Germinal center (tissue), 1 donor: ENCODE data around the gene BTBD17.
"Not testable (repeated sequence)": the region's sequence is repeated elsewhere in the genome, so short reads cannot be mapped to it uniquely, and the experiment has no call there.

Source experiments
- DNase-seq: peaks from one replicate; pipeline ENCODE4 v3.0.0; 2012; ENCODE audit warnings: mixed read lengths, low spot score

The BTBD17 gene

DNA sequence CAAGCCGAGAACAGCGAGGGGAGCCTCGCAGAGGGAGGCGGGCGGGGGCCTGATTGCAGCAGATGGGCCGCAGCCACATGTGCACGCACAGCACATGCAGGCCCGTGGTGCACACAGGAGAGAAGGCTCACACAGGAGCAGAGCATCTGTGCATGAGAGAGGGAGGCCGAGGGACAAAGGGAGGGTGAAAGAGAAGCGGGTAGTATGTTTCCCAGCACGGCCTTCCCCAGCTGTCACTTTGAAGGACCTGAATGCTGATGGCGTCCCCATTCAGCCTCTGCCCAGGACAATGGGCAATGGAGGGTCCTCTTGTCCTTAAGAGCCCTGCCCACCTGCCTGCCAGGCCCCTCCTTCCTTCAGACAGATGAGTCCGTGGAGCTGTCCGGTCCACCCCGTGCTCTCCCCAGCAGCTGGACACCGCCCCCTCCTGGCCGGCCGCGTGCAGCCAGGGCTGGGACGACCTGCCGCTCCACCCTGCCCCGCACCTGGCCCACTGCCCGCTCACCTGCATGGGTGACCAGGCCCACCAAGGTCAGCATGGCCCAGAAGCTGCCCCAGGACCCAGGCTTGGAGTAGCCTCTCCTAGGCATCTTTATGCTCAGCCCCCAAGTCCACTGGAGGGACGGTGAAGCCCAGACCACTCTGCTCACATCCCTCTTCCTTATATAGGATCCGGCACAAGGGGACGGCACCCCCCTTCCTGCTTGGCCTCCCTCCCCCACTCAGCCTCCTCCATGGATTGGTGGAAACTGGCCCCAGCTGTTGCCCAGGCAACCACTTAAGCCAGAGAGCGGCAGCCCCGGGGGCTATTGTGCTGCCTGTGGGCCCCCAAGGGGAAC is at the start of gene BTBD17:
Gene BTBD17 (minus strand): TSS at position 639 of the 839 bp plus-strand sequence. CDS start 49 bp downstream, at position 590.
- DNase-seq: peak; percentile 24

- no peak for DNase-seq
Measured at GRCh38 chr17:74410001-74410443, 48.4 kb upstream of the BTBD17 start.

GRCh38 chr17:74408815-74409214 is 47.1 kb upstream of the BTBD17 start:
- no peak for DNase-seq

GRCh38 chr17:74408262-74408661 is 46.6 kb upstream of the BTBD17 start:
- DNase-seq: no peak

GRCh38 chr17:74407384-74407783 is 45.7 kb upstream of the BTBD17 start:
- no peak for DNase-seq

DNA sequence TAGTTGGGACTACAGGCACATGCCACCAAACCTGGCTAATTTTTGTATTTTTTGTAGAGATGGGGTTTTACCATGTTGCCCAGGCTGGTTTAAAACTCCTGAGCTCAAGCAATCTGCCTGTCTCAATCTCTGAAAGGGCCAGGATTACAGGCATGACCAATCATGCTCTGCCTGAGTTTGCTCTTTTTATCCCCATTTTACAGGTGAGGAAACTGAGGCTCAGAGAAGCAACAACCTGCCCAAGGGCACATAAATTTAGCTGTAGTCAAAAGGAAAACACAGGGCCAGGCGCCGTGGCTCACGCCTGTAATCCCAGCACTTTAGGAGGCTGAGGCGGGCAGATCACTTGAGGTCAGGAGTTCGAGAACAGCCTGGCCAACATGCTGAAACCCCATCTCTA is 43.6 kb upstream of the BTBD17 start:
- not testable (repeated sequence) for DNase-seq

DNA sequence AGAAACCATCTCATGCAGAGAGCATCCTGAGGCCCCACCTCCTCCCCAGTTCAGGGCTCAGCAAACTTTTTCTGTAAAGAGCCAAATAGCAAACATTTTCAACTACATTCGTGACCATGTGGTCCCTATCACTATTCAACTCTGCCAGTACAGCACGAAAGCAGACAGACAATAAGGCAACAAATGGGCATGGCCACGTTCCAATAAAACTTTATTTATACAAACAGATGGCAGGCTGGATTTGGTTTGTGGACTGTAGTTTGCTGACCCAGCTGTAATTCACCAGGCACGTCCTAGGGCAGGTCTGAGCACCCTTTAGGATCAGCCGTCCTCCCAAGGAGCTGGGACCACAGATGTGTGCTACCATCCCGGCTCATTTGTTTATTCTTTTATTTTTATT is 43.1 kb upstream of the BTBD17 start:
- no peak for DNase-seq

DNA sequence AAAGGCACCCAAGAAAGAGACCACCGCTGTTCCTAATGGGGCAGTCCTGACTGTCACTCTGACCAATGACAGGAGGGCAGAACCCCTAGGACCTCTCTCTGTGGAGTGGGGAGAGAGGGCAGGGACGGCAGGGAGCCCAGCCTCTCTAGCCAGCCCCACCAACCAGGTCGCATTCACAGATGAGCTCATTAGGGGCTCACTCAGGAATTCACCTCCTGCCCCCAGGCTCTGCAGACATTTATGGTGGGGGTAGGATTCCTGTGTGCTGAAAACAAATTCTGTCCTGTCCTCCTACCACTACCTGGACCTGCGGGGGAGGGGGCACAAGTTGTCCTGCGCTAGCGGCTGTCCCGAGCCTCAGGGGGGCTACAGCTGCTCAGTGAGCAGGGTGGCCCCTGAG is 42.5 kb upstream of the BTBD17 start:
- DNase-seq: no peak

DNA sequence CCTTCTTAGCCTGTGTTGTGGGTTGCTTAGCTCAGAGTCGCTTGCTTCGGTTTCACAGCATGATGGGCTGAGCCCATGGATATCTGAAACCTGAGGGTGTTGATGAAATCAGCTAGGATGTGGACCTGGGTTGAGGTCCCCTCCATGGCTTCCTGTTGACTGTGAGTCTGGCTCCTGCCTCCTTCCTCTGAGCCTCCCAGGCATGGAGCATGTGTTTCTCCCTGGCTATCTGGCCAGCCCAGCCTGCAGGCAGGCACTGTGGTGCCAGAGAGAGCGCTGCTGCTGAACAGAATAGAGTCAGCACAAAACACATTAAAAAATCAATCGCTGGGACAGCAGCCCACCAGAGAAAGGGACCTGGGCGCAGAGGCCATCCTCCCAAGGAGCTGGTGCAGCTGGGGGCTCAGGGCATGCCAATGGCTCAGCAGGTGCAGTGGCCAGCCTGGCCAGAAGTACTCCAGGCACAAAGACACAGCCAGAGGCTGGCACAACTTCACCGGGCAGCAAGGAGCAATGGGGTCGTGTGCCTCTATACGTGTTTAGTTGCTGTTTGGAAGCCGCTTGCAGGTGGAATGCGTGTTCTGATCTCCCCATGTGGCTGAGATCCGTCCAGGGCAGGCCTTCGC is 42.0 kb upstream of the BTBD17 start:
- DNase-seq: no peak

DNA sequence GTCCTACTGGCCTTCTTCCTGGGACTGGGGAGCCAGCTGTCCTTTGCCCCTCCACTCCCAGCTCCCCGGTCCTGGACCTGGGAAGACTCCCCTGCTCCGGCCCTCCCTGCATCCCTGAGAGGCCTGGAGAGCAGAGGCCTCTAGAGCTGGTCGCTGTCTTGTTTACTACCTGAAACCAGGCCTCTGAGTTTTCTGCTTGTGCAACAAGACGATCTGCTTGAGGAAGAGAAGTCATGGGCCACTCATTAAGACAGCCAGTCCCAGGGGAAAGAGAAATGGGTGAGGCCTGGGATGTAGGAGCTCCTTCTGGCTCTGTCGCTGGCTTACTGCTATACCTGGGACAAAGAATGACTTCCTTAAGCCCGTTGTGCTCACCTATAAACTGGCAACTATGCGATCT is 40.4 kb upstream of the BTBD17 start:
- DNase-seq: no peak

DNA sequence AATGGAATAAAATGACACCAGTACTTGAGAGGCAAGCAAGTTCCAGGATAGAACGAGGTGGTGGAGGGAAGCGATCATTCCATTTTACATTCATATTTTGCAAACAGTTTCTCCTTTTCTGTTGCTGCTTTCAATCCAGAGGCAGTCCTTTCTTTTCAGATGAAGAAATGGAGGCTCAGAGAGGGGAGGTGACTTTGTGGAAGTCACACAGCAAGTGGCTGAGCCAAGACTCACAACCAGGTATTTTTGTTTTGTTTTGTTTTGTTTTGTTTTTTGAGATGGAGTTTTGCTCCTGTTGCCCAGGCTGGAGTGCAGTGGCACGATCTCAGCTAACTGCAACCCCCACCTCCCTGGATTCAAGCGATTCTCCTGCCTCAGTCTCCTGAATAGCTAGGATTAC is 34.9 kb upstream of the BTBD17 start:
- no peak for DNase-seq

- DNase-seq: no peak
Measured at GRCh38 chr17:74394977-74395376, 33.3 kb upstream of the BTBD17 start.

- DNase-seq: no peak
Measured at GRCh38 chr17:74394275-74394950, 32.7 kb upstream of the BTBD17 start.

DNA sequence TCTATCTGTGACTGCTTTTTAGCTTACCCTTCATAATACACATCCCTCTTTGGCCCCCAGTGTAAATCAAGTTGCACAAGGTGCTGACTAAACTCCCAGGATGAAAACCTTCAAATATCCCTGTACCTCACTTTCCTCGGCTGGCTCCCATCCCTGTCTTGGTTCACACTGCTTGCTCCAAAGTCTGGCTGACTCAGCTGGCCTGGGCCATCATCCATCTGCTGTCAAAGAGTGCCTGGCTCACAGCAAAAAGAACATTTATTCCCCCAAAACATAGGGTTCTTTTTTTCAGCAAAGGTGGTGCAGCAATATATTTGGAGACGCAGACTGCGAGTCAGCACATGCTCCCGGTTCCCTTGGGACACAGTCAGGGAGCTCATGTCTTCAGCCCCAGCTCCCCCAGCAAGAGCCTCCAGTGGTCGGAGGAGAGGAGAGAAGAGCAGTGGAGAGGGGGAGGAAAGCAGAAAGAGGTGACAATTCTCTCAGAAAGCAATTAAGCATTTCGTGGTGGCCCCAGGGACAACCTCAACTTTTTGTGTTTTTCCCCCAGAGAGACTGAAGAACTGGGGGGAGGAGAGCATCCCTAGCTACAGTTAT is 31.8 kb upstream of the BTBD17 start:
- no peak for DNase-seq

DNA sequence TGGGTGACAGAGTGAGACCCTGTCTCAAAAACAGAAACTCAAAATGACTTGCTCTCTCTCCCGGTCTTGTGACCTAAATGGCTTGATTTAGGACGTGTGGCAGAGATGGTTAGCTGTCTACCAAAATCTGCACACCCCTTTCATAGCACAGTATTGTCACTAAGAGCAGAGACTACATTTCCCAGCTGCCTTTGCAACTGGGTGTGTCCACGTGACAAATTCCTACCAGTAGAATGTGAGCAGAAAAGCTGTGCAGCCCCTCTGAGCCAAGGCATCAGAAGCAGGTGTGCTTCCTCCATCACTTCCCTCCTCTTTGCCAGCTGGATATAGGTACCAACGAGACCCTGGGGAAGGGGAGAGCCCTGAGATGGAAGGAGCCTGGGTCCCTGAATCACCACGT is 31.2 kb upstream of the BTBD17 start:
- no peak for DNase-seq

DNA sequence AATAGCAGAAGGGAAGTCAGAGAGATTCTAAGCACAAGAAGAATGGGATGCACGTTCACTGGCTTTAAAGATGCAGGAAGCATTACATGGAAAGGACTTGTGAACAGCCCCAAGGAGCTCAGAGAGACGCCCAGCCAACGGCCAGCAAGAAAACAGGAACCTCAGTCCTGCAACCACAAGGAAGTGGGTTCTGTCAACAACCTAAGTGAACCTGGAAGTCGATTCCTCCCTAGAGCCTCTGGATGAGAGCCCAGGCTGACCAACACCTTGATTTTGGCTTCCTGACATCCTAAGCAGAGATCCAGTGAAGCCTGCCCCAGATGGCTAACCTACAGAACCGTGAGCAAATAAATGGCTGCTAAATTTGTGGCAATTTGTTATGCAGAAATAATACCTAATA is 30.1 kb upstream of the BTBD17 start:
- DNase-seq: no peak

GRCh38 chr17:74390680-74391653 is 29.3 kb upstream of the BTBD17 start:
- DNase-seq: no peak

DNA sequence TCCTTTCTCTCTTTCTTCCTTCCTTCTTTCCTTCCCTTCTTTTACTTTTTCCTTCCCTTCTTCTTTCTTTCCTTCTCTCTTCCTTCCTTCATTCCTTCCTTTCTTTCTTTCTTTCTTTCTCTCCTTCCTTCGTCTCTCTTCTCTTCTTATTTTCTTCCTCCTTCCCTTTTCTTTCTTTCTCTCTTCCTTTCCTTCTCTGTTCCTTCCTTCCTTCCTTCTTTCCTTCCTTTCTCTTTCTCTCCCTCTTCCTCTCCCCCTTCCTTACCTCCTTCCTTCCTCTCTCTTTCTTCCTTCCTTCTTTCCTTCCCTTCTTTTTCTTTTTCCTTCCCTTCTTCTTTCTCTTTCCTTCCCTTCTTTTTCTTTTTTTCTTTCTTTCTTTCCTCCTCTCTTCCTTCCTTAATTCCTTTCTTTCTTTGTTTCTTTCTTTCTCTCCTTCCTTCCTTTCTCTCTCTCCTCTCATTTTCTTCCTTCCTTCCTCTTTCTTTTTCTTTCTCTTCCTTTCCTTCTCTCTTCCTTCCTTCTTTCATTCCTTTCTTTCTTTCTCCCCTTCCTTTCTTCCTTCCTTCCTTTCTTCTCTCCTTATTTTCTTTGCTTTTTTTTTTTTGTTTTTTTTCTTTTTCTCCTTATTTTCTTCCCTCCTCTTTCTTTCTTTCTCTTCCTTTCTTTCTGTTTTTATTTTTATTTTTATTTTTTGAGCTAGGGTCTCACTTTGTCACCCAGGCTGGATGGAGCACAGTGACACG is 28.4 kb upstream of the BTBD17 start:
- DNase-seq: no peak

- DNase-seq: no peak
Measured at GRCh38 chr17:74389084-74389753, 27.6 kb upstream of the BTBD17 start.
